HL-60 (cell line): ENCODE measurements around the gene PAPPA2.

Experiments
- POLR2AphosphoS5 ChIP-seq: IDR thresholded peaks from 2 replicates; pipeline ENCODE4 v1.6.1; 2012; ENCODE audit warnings: low read depth
- SPI1 ChIP-seq: IDR thresholded peaks from 2 replicates; pipeline ENCODE4 v1.6.1; 2012; ENCODE audit warnings: low read depth, mild to moderate bottlenecking, borderline replicate concordance
- TF ChIP-seq, protein P1 (sequence below): IDR thresholded peaks from one replicate; pipeline ENCODE4 v1.5.1; 2011; ENCODE audit warnings: low read length, control low read depth, inconsistent platforms; ENCODE audit not compliant: insufficient read depth

GRCh38 chr1:176884286-176884685 lies 421.3 kb downstream of the PAPPA2 start:
- TF ChIP-seq, protein P1, sequence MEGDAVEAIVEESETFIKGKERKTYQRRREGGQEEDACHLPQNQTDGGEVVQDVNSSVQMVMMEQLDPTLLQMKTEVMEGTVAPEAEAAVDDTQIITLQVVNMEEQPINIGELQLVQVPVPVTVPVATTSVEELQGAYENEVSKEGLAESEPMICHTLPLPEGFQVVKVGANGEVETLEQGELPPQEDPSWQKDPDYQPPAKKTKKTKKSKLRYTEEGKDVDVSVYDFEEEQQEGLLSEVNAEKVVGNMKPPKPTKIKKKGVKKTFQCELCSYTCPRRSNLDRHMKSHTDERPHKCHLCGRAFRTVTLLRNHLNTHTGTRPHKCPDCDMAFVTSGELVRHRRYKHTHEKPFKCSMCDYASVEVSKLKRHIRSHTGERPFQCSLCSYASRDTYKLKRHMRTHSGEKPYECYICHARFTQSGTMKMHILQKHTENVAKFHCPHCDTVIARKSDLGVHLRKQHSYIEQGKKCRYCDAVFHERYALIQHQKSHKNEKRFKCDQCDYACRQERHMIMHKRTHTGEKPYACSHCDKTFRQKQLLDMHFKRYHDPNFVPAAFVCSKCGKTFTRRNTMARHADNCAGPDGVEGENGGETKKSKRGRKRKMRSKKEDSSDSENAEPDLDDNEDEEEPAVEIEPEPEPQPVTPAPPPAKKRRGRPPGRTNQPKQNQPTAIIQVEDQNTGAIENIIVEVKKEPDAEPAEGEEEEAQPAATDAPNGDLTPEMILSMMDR, result no peak
- TF ChIP-seq POLR2AphosphoS5 (no peak), SPI1 (no peak)
